ENCODE measurements around the gene FOSL1. TPM values are rescaled to one million over a fixed set of nuclear protein-coding genes. Genes with fewer than 3 reads are reported as not detected.

The FOSL1 gene
- total and polyA plus RNA-seq, 2 donors (not counting 1 experiment from before 2014, with no cell fraction given) = 3.5 to 8.8 TPM

DNA sequence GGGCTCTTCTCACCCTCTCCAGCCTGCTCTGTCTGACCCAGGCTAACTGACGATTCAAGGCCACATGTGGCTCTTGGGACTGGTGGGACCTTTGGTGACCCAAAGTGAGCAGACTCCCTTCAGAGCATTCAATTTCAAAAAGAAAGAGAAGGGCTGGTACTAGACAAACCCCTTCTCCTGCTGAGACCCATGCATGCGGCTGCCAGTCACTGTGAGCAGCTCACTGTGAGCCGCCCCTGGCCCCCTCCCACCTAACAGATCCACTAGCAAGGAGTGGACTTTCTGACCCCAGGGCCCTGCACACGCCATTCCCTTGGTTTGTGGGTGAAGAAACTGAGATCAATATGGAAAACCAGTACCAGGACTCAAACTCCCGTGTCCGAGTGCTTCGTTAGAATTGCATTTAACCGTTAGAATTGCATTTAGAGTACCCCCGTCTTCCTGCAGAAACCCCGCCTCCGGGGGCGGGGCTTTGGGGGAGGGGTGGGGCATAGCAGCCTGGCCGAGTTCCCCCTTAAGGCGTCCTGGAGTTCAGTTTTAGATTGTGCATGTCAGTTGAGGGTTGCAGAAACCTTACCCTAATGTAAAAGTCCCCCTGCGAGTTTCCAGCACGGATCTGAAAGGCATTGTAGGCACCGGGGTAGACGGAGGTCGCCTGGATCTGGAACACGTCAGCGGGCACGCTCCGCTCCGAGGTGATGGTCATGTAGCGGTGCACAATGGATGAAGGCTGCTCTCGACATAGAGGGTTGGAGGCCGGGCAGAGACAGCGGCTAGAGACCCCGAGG lies 32.7 kb downstream of the FOSL1 start:
- H3K4me3 ChIP-seq (replicated peaks in 1 of 4; ENCODE audit: control extremely low read depth in 1 of 4, insufficient read depth in 1 of 4, low read depth in 3 of 4, low read length in 4 of 4) = no peak overlapping the region
- H3K27me3 ChIP-seq (ENCODE audit: control insufficient read depth, insufficient read depth, low read length) = no peaks in the 10 kb centered on the region
- no peak overlapping the region for H2AFZ ChIP-seq (ENCODE audit: low read length)
- peaks cover 43% of the 10 kb centered on the region for H3K79me2 ChIP-seq (ENCODE audit: control insufficient read depth, insufficient read depth, low read length)
- H3K9me3 ChIP-seq (ENCODE audit: control insufficient read depth, insufficient read depth, low read depth, low read length) = no peaks in the 10 kb centered on the region
- TF ChIP-seq, protein P1, sequence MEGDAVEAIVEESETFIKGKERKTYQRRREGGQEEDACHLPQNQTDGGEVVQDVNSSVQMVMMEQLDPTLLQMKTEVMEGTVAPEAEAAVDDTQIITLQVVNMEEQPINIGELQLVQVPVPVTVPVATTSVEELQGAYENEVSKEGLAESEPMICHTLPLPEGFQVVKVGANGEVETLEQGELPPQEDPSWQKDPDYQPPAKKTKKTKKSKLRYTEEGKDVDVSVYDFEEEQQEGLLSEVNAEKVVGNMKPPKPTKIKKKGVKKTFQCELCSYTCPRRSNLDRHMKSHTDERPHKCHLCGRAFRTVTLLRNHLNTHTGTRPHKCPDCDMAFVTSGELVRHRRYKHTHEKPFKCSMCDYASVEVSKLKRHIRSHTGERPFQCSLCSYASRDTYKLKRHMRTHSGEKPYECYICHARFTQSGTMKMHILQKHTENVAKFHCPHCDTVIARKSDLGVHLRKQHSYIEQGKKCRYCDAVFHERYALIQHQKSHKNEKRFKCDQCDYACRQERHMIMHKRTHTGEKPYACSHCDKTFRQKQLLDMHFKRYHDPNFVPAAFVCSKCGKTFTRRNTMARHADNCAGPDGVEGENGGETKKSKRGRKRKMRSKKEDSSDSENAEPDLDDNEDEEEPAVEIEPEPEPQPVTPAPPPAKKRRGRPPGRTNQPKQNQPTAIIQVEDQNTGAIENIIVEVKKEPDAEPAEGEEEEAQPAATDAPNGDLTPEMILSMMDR (conservative IDR thresholded peaks at IDR 0.05 in 1 of 2, IDR thresholded peaks at IDR 0.05 in 1 of 2; ENCODE audit: low read depth in 1 of 2, low read length in 2 of 2) = no peak
- no peak for TF ChIP-seq EZH2 (IDR thresholded peaks at IDR 0.05; ENCODE audit: low read length, missing control alignments)
- H3K4me2 ChIP-seq (ENCODE audit: extremely low read depth, insufficient read depth, low read length) = no peak overlapping the region
- no peak overlapping the region for H3K9ac ChIP-seq (ENCODE audit: insufficient read depth, low read length)
- DNase-seq (ENCODE audit: low read depth in 2 of 2) = no peak
- peaks cover 55% of the 10 kb centered on the region for H3K36me3 ChIP-seq (ENCODE audit: control insufficient read depth, insufficient read depth, low read length)
- no peaks in the 10 kb centered on the region for H4K20me1 ChIP-seq (ENCODE audit: control insufficient read depth, extremely low read depth, insufficient read depth, low read length)
- H3K27ac ChIP-seq (ENCODE audit: insufficient read depth, low read length) = no peak overlapping the region
- peaks cover 19% of the 10 kb centered on the region for H3K4me1 ChIP-seq (ENCODE audit: control insufficient read depth, extremely low read depth, insufficient read depth, low read length)

DNA sequence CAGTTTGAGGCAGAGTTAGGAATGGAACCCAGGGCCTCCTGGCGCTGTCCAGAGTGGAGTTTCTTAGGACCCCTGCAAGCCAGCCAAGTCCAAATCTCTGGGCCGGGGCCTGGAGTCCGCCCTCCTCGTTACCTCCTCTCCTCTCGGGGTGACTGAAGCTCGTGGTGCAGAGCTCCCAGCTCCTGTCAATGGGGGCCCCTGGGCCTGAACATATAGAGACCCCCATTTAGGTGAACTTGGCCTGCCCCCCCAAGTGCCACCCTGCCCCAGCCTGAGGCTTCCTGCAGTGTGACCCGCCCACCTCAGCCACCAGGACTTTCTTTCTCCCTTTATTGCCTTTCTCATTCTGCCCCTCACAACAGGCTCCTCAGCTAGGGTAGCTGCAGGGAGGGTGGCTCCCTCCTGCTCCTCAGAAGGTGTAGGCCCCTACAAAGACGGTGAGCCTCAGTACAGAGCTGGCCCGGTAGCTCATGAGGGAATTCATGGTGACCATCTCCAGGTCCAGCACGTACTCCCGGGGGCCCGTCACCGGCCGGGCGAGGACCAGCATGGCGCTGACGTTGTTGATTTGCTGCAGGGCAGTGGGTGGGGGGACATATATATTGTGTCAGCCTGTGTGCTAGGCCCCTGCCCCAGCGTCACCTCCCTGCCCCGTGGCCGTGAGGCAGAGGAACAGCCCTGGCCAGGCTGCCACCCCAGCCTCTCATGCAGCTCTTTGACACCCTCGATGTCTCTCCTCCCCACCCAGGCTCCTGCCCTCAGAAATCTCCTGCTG lies 33.5 kb downstream of the FOSL1 start:
- no peak for TF ChIP-seq EZH2 (IDR thresholded peaks at IDR 0.05; ENCODE audit: low read length, missing control alignments)
- TF ChIP-seq, protein P1 (conservative IDR thresholded peaks at IDR 0.05 in 1 of 2, IDR thresholded peaks at IDR 0.05 in 1 of 2; ENCODE audit: low read depth in 1 of 2, low read length in 2 of 2) = no peak
- DNase-seq (ENCODE audit: low read depth in 2 of 2) = no peak
- Histone ChIP-seq H3K27me3 (ENCODE audit: control insufficient read depth, insufficient read depth, low read length) (no peaks in the 10 kb centered on the region), H3K4me3 (replicated peaks in 1 of 4; ENCODE audit: control extremely low read depth in 1 of 4, insufficient read depth in 1 of 4, low read depth in 3 of 4, low read length in 4 of 4) (no peak overlapping the region), H3K27ac (ENCODE audit: insufficient read depth, low read length) (no peak overlapping the region), H3K4me1 (ENCODE audit: control insufficient read depth, extremely low read depth, insufficient read depth, low read length) (peaks cover 23% of the 10 kb centered on the region), H3K9ac (ENCODE audit: insufficient read depth, low read length) (no peak overlapping the region), H2AFZ (ENCODE audit: low read length) (no peak overlapping the region), H3K79me2 (ENCODE audit: control insufficient read depth, insufficient read depth, low read length) (peaks cover 46% of the 10 kb centered on the region), H3K9me3 (ENCODE audit: control insufficient read depth, insufficient read depth, low read depth, low read length) (no peaks in the 10 kb centered on the region), H3K4me2 (ENCODE audit: extremely low read depth, insufficient read depth, low read length) (no peak overlapping the region), H4K20me1 (ENCODE audit: control insufficient read depth, extremely low read depth, insufficient read depth, low read length) (no peaks in the 10 kb centered on the region), H3K36me3 (ENCODE audit: control insufficient read depth, insufficient read depth, low read length) (peaks cover 61% of the 10 kb centered on the region)

DNA sequence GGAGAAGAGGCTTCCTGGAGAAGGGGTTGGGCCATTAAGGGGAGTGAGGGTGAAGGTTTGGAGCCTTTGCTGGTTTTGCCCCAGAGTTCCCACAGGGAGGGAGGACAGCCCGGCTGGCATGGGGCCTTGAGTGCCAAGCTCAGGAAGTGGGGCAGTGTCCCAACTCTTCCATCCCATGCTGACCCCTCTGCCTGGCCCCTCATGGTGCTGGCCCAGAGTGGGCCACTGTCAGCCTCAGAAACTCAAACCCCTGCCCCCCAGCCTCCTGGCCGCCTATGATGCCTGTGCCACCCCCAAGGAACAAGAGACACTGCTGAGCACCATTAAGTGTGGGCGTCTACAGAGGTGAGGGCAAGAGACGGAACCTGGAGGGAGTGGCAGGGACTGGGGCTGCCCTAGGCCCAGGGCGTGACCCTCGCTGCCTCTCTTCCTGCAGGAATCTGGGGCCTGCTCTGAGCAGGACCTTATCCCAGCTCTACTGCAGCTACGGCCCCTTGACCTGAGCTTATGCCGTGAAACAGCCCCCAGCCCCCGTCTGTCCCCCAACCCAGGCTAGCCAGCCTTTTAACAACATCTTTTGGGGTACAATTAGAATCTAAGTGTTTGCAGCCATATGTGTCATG lies 34.5 kb downstream of the FOSL1 start:
- H3K9ac ChIP-seq (ENCODE audit: insufficient read depth, low read length) = no peak overlapping the region
- peaks cover 46% of the 10 kb centered on the region for H3K79me2 ChIP-seq (ENCODE audit: control insufficient read depth, insufficient read depth, low read length)
- no peaks in the 10 kb centered on the region for H4K20me1 ChIP-seq (ENCODE audit: control insufficient read depth, extremely low read depth, insufficient read depth, low read length)
- H3K27ac ChIP-seq (ENCODE audit: insufficient read depth, low read length) = no peak overlapping the region
- H3K4me1 ChIP-seq (ENCODE audit: control insufficient read depth, extremely low read depth, insufficient read depth, low read length) = peaks cover 18% of the 10 kb centered on the region
- no peaks in the 10 kb centered on the region for H3K9me3 ChIP-seq (ENCODE audit: control insufficient read depth, insufficient read depth, low read depth, low read length)
- no peak for TF ChIP-seq EZH2 (IDR thresholded peaks at IDR 0.05; ENCODE audit: low read length, missing control alignments)
- TF ChIP-seq, protein P1 (conservative IDR thresholded peaks at IDR 0.05 in 1 of 2, IDR thresholded peaks at IDR 0.05 in 1 of 2; ENCODE audit: low read depth in 1 of 2, low read length in 2 of 2) = no peak
- no peak overlapping the region for H3K4me2 ChIP-seq (ENCODE audit: extremely low read depth, insufficient read depth, low read length)
- no peak overlapping the region for H2AFZ ChIP-seq (ENCODE audit: low read length)
- no peak overlapping the region for H3K4me3 ChIP-seq (replicated peaks in 1 of 4; ENCODE audit: control extremely low read depth in 1 of 4, insufficient read depth in 1 of 4, low read depth in 3 of 4, low read length in 4 of 4)
- no peaks in the 10 kb centered on the region for H3K27me3 ChIP-seq (ENCODE audit: control insufficient read depth, insufficient read depth, low read length)
- peaks cover 57% of the 10 kb centered on the region for H3K36me3 ChIP-seq (ENCODE audit: control insufficient read depth, insufficient read depth, low read length)
- no peak for DNase-seq (ENCODE audit: low read depth in 2 of 2)
